HG02884 (cell line): ENCODE results near the gene ALK.

Experiments used
- ATAC-seq: cut with Tn5 transposase; IDR thresholded peaks from one replicate; pipeline ENCODE4 v1.9.1; 2021; ENCODE audit warnings: mild to moderate bottlenecking, moderate library complexity; ENCODE audit not compliant: unreplicated experiment

The ALK gene

GRCh38 chr2:29614295-29614830 lies 307.0 kb downstream of the ALK start:
- ATAC-seq, result no peak

GRCh38 chr2:29613792-29614266 lies 307.6 kb downstream of the ALK start:
- no peak for ATAC-seq

- ATAC-seq, result no peak
These were observed 308.3 kb downstream of the ALK start for GRCh38 chr2:29613067-29613466.

GRCh38 chr2:29612568-29612967 lies 308.8 kb downstream of the ALK start:
- no peak for ATAC-seq

- no peak for ATAC-seq
These were observed 309.5 kb downstream of the ALK start for GRCh38 chr2:29611850-29612249.

- ATAC-seq, result no peak
These were observed 310.1 kb downstream of the ALK start for GRCh38 chr2:29611261-29611660.

GRCh38 chr2:29610569-29610968 lies 310.8 kb downstream of the ALK start:
- no peak for ATAC-seq

- ATAC-seq, result peak; percentile 47
These were observed 314.4 kb downstream of the ALK start for GRCh38 chr2:29607038-29607420.

- ATAC-seq, result no peak
These were observed 315.0 kb downstream of the ALK start for GRCh38 chr2:29606104-29607037.

- no peak for ATAC-seq
These were observed 318.0 kb downstream of the ALK start for GRCh38 chr2:29603341-29603740.

GRCh38 chr2:29601872-29602271 lies 319.5 kb downstream of the ALK start:
- ATAC-seq, result no peak

- ATAC-seq, result no peak
These were observed 320.1 kb downstream of the ALK start for GRCh38 chr2:29601321-29601720.

GRCh38 chr2:29599946-29600345 lies 321.4 kb downstream of the ALK start:
- ATAC-seq, result no peak

GRCh38 chr2:29598978-29599377 lies 322.4 kb downstream of the ALK start:
- no peak for ATAC-seq

GRCh38 chr2:29597035-29597434 lies 324.4 kb downstream of the ALK start:
- ATAC-seq, result no peak

- no peak for ATAC-seq
These were observed 324.8 kb downstream of the ALK start for GRCh38 chr2:29596584-29596983.

- ATAC-seq, result no peak
These were observed 329.8 kb downstream of the ALK start for GRCh38 chr2:29591600-29591999.

GRCh38 chr2:29590211-29590610 lies 331.2 kb downstream of the ALK start:
- ATAC-seq, result no peak

GRCh38 chr2:29589440-29590103 lies 331.8 kb downstream of the ALK start:
- no peak for ATAC-seq

- ATAC-seq, result no peak
These were observed 333.8 kb downstream of the ALK start for GRCh38 chr2:29587402-29588190.

GRCh38 chr2:29586919-29587318 lies 334.5 kb downstream of the ALK start:
- no peak for ATAC-seq
